Amniotic stem cell (primary cell): ENCODE data around the gene WDFY3.

Experiments used
- DNase-seq: peaks from one replicate; lab custom pipeline; 2025; lab: John Stamatoyannopoulos, UW

WDFY3 gene

DNA sequence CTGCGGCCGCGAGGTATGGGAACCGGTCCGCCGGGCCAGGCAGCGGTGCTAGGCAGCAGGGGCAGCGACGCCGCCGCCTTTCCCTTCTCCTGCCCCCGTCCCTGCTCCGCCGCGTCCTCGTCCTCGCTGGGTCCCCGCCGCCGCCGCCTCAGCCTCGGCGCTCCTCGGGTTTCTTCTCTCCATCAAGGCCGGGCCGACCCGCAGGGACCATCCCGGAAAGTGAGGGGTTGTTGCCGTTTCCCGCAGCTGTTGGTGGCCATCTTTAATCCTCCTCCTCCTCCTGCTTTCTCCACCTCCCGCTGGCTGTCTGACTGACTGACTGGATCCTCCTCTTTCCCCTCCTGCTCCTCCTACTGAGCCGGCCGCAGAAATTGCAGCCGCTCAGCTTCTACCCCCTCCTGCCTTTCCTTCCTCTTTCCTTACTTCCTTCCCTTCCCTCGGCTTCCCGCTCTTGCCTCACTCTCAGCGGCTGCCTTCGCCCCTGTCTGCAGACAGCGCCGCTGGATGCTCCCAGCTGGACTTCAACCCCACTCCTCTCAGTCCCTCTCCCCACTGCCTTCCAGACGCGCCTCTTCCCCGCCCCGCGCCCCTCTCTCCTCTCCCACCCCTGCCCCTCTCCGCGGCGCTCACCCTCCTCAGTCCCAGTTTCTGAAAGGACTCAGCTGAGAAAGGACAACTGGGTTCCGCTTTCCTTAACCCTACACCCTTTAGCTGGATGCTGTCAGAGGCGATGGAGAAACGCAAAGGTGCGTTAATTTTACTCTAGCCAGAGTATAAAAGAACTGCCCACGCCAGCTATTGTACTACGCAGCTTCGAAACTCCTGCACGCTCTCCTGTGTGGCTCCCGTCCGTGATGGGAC, at the start of gene WDFY3:
TSS of gene WDFY3 (minus strand) at position 309 of the 861 bp plus-strand sequence. CDS start 106,099 bp downstream, outside the sequence.
- peak; percentile 80 for DNase-seq

- peak; percentile 37 for DNase-seq
Observed at GRCh38 chr4:85005865-85006377, 39.4 kb upstream of the WDFY3 start.

GRCh38 chr4:85000343-85000742, 33.9 kb upstream of the WDFY3 start:
- no peak for DNase-seq

GRCh38 chr4:84995386-84995785, 28.9 kb upstream of the WDFY3 start:
- DNase-seq: no peak

DNA sequence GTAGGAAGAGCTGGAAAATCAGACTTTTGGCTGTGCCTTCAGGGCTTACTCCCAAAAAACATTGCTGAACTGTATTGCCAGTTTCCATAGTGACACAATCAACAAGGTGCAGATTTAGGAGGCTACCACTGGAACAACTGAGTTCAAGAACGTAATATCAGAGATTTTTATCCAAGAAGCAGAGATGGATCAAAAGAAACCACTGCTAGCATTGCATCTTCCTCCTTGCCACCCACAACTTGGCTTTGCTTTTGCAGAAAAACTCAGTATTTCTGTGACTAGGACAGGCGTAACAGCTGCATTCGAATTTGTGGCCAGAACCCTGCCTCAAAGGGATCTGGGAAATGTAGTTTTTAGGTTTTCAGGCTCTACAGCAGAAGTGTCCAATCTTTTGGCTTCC, 27.8 kb upstream of the WDFY3 start:
- DNase-seq: no peak

DNA sequence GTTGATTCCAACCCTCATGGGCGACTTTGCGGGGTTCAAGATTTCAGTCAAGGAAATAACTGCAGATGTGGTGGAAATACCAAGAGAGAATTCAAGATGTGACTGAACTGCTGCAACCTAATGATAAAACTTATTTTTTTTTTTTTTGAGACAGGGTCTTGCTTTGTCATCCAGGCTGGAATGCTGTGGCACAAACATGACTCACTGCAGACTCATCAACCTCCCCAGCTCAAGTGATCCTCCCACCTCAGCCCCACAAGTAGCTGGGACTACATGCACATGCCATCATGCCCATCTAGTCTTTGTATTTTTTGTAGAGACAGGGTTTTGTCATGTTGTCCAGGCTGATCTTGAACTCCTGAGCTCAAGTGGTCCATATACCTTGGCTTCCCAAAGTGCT, 19.5 kb upstream of the WDFY3 start:
- no peak for DNase-seq

GRCh38 chr4:84977396-84977795, 10.9 kb upstream of the WDFY3 start:
- DNase-seq: no peak

DNA sequence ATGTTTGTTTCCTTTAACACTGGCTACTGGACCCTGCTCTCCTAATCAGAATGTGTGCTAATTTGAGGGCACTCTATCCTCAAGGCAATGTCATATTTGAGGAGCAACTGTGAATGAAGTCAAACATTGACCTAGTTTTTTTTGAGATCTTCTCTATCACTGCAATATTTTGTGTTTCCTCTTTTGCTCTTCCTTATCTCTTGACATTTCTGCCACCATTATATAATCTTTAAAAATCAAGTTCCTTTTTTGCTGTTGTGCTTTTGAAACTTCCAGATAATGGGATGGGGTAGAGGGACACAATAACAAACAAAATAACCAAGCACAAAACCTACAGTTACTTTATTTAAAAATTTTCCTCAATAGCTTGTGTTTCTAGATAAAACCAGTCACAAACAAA, 7.4 kb upstream of the WDFY3 start:
- no peak for DNase-seq

DNA sequence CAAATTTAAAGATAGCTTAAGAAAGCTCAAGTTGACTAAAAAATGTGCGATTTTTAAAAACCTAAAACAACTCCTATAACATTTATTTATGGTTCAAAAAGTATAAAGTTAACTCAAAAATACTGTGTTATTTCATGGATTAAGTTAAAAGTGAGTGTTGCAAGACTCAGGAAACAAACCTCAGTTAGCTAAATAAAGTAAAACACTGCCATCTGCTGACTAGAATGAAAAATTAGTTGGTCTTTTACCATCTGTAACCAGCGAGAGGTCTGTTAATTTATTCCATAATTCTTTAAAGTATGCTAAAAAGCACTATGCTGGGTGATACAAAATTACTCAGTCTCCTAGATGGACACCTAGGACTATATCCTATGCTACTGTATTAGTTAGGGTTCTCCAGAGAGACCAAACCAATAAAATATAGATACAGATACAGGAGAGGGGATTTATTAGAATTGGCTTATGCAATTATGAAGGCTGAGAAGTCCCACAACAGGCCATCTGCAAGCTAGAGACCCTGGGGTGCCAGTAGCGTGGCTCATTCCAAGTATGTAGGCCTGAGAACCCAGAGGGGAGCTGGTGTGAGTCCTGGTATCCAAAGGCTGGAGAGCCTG, 4.9 kb upstream of the WDFY3 start:
- peak; percentile 70 for DNase-seq

- no peak for DNase-seq
Observed at GRCh38 chr4:84968925-84969324, 2.4 kb upstream of the WDFY3 start.

DNA sequence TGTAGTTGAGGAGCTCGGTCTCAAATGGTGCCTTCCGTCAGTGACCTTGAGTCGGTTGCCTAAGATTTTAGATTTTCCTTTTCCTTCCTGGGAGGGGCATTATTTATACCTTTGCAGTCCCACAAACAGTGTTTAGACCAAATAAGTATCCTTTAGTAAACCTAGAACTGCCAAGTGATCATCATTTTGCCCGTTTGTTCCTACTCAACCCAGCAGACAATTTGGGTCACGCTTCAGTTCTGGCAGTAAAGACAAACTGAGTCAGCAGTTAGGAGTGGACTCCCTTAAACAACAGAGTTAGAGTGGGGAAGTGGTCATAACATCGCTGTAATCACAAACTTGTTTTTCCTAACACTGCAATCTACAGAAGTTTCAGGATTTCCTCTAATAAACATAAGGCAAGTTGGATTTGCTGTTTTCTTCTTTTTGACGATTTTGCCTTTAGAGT, 777 bp upstream of the WDFY3 start:
- DNase-seq: no peak

GRCh38 chr4:84965553-84966381, 723 bp downstream of the WDFY3 start:
- DNase-seq: no peak

DNA sequence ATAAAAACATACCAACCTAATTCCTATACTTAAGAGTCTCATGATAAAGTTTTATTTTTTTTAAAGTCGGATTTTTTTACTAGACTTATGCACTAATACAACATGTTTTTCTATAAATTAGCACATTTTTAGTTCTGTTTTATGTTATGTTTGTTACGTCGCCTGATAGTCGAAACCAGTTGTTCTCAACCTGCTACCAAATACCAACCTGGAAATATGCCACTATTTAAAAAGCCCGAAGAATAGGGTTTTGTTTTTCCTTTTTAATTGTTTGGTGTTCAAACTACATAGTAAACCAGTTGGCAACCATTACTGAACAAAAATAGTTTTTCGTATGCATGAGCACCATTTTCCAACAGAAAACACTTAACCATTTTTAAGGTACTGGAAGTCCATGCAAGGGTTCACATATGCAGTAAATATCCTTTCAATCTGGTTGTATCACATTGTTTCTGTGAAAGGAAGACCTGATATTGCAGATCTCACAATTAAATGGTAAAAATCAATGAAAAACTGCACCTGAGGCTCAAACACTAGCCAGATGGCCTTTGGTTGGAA, 1.4 kb downstream of the WDFY3 start:
- DNase-seq: no peak

DNA sequence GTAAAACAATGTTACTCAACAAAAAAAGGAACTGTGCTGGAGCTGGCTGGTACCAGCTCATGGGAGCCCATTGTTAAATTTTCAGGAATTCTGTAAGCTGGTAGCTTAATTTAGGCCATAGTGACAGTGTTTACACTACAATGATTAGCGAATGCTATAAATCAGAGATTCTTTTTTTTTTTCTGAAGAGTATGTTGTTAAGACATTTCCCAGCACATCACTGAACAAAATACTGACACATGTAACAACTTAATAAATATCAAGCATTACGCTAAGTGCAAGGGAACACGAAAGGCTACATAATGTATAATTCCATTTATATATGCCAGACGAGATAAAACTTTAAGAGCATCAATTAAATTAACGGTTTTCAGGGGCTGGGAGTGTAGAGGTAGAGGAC, 4.4 kb downstream of the WDFY3 start:
- no peak for DNase-seq

GRCh38 chr4:84958434-84958833, 8.1 kb downstream of the WDFY3 start:
- no peak for DNase-seq

GRCh38 chr4:84957514-84958420, 8.7 kb downstream of the WDFY3 start:
- no peak for DNase-seq

DNA sequence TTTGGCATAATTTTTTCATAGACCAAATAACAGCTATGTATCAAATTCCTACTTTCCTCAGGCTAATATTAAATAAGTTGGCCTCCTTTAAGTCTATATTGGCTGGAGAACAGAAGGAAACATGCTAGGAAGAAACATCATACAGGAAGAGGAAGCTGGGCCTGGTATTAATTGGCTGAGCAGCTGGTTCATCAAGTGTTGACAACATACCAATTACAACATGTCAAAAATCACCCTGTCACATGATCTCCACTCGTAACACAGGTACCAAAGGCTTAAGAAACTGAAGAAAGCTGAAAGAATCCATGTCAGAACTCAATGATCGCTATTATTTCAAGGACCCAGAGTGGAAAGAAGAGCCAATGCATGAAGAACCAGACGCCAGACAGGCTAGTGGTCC, 10.5 kb downstream of the WDFY3 start:
- no peak for DNase-seq

DNA sequence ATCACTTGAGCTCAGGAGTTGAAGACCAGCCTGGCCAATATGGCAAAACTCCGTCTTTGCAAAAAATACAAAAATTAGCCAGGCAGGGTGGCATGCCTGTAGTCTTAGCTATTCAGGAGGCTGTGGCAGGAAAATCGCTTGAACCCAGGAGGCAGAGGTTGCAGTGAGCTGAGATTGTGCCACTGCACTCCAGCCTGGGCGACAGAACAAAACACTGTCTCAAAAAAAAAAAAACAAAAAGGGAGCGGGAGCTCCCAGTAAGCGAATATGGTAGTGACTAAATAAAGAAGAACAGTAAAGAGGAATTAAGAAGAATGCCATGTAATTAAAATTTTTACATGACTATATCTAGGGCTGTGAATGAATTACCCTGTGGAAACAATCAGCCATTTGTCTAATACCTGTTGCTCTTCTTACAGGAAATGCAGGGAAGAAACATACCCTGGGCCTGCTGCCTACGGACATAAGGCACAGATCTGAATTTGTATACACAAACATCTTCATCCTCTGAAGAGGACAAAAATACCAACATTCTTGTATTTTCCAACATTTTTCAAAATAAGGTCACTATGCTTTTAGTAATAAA, 11.4 kb downstream of the WDFY3 start:
- no peak for DNase-seq

GRCh38 chr4:84952776-84953175, 13.7 kb downstream of the WDFY3 start:
- DNase-seq: no peak

DNA sequence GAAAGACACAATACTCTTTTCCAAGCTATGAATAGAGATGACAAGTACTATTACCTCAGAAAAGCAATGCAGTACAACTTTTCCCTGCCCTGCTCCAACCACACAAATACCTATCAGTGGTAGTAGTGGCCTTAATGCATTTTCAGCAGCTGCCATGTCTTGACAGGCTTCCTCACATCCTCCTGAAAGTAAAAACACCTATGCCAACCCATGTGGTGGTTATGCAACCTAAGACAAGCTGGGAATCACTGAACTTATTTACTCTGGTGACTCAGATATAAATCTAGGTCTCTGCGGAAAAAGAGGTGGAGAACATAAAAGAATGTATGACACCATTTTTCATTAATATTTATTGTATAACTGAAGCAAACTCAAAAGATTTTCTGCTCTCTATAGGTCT, 14.5 kb downstream of the WDFY3 start:
- DNase-seq: no peak

DNA sequence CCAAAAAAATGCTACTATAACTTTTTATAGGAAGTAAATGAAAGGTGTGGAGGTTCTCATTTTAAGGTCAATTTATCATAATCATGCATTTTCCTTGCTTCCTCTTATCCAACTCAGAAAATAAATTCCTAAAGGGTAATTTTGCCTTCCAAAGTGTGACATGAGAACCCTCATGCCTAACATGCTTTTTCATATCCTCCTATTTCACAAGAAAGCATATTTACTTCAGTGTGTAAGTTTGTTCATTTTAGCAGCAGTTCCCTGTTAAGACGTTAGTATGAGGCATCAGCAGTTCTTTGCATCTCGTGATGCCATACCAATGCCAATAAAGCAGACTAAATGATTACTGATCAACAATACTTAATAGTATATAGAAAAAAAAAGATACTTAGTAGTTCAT, 18.4 kb downstream of the WDFY3 start:
- no peak for DNase-seq
